Endometrial microvascular endothelial cells (primary cell): ENCODE results near the gene PIK3C3. TPM values are rescaled to one million over a fixed set of nuclear protein-coding genes. Genes with fewer than 3 reads are reported as not detected.

Experiments
- in situ Hi-C: cut with HindIII; loops from 2 replicates; pipeline ENCODE4 v1.10.0; 2017; ENCODE audit warnings: low sequenced_read_pairs, low pct_unique_long_range_greater_than_20kb; ENCODE audit errors: inconsistent ontology term
- total RNA-seq: library from RNA; depleted of rRNA; stranded (reverse); fragments of >200 nt; gene quantifications from one replicate; pipeline ENCODE4 v1.2.3, GENCODE V29; 2015; ENCODE audit errors: inconsistent ontology term

The PIK3C3 gene
- total RNA-seq, result 39.0 TPM

DNA sequence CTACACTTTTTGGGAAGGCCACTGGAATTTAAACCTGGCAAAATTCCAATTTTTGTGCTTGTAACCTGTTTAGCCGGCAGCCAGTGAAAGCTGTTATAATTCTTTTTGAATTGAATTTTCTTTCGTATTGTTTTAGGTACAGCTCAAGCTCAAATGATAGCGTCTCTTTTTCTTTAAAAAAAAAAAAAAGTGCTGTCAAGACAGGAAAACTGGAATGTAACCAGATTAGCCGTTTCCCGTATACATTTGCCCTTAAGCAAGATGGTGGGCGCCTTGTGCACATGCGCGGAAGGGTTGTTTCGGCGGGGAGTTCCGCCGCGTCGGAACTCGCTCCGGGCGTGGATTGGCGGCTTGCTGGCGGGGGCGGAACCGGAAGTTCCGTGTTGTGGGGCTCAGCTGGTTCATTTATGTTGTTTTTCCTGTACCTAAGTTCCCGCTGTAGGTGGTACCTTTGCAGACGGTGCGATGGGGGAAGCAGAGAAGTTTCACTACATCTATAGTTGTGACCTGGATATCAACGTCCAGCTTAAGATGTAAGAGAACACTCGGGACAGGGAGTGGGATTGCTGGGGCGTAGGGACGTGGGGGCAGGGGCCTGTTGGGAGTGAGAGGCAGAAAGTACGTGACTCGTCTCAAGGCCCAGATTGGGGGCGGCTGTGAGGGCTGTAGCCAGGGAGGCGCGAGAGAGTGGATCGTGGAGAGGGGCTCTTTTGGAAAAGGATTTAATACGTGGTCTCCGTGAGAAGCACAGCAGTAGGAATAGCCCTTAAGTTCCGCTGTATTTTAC lies at the start of gene PIK3C3:
PIK3C3 (plus strand) TSS at position 408 of the 787 bp plus-strand sequence; CDS start at position 466, 58 bp downstream.
- in situ Hi-C loops, result no loop called here

DNA sequence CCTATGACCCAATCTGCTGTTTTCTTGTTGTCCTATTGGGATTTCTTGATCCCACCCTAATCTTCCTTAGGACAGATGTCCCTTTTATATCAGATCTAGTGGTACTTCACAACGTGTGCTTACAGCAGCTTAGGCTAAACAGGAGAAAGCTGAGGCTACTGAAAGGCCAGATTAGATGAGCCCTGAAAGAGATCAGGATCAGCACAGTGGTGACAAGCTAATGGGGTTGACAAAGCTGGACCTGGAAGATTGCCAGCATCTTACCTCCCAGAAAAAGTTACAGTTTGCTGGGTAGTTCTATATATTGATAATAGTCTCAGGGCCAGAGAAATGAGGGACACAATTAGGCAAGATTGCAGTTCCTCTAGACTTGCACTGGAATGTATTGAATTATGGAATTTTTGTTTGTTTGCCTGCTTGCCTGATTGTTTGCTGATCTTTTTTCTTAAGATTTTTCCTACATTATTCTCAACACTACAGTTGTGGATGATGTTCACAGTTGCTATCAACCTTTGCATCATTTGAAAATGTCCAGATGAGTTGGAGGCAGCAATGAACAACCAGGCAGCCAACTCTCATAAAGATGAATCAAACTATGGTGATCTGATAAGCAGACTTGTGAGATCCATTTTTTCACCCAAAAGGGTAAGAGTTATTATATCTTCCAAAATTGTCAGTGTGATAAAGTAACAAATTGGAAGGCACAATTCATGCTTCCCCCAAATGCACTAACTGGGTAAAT lies 49.1 kb upstream of the PIK3C3 start:
- in situ Hi-C loops, result no loop called here

DNA sequence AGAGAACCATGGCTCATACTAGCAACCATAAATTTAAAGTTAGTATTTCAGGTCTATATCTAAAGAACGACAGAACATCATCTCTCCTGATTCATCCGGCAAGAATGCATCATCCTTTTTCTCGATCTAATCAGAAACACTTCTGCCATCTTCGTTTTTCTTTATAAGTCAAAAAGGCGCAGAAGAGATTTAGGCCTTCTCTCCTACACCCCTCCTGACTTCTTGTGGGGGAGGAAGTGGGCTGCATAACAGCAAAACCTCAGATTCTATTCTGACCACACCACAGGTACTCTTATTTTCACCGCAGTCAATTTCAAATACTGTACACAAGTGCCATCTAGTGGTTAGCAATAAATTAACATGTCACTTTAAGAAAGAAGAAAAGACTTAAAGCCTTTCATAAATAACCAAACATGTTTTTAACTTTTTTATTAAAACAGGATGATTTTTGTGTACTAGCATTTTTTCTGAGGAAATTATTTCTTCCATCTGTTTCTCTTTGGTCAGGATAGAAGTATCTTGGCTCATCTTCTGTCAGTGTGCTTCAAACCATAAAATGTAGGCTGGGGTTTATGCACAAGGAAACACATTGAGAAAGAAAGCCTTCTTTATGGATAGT lies 48.4 kb upstream of the PIK3C3 start:
- in situ Hi-C loops, result no loop called here

DNA sequence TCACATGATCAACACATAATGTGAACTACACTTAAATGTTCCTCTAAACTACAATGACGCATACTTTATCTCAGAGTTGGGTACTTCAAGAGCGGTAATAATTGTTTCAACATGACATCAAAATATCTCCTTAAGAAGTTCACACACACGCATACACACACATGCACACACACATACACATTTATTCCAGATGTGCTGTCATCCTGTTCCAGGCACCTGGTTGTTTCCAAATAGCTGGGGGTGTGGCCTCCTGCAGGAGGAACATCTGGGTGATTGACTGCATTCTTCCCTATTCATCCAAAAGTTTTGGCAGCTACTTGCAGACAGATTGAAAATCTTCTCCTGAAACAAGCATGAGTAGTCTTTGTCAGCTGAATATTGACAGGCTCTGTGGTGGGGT lies 37.9 kb upstream of the PIK3C3 start:
- in situ Hi-C loops, result no loop called here

DNA sequence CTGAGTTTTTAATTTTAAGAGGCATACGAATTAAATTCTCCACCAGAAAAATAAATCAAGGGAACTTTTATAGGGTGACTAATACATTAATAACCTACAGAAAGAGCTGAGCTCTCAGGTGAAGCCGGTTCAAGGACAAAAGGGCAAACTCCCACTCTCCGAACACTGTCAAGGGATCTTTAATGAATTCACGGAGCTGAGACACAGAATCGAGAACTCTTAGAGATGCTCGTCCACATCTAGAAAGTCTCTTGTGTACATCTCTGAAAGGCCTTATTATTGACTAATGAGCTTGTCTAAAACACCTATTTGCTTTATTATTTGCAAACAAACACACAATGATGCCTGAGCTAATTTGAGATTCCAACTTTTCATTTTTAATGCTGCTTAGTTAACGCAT lies 33.3 kb upstream of the PIK3C3 start:
- in situ Hi-C loops, result no loop called here

DNA sequence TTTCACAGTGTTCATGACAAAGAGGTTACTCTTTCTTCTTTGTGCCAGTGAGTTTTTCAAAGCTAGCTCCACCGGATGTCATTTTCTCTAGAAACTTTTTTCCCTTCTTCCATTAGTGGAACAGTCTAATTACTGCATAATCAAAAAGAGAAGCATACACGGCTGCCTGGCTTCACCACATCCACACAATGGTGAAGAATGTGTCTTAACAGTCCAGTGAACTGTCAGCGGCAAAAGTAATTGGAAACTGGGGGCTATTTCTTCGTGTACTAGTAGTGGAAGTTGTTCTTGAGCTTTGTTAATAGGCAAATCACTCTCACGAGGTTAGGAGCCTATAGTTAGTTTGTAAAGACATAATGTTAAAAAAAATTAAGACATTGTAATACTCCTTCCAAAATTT lies 32.9 kb upstream of the PIK3C3 start:
- in situ Hi-C loops, result no loop called here

DNA sequence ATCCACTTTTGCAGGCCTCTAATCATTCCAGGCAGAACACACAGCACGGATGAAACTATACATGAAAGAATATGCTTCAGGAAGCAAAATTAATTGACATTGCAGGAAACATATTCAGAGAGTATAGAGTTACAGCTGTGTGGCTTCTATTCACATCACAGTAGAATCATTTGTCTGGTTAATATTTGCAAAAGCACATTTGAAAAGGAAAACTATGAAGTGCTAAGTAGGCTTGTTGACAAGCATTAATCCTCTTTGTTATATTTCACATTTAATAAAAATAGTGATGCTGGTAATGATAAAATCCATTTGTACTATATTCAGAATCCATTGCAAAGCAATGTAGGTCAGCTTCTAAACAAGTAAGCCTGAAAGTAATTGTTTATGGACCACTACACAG lies 32.2 kb upstream of the PIK3C3 start:
- in situ Hi-C loops, result no loop called here

DNA sequence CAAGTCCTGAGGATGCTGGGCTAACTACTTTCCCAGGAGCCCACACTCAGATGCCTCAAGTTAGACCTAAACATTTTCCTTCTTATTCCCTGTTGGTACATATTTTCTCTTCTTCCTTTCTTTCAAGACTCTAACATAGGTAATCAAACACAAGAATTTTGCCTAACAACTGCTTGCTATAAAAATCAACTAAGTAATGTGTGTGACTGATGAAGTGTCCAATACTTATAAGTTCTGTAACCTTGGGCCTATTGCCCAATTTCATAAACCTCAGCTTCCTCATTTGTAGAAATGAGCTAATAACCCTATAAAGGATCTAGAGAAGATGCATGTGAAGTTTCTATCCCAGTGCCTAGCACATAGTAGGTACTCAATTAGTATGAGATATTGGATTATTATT lies 31.6 kb upstream of the PIK3C3 start:
- in situ Hi-C loops, result no loop called here

DNA sequence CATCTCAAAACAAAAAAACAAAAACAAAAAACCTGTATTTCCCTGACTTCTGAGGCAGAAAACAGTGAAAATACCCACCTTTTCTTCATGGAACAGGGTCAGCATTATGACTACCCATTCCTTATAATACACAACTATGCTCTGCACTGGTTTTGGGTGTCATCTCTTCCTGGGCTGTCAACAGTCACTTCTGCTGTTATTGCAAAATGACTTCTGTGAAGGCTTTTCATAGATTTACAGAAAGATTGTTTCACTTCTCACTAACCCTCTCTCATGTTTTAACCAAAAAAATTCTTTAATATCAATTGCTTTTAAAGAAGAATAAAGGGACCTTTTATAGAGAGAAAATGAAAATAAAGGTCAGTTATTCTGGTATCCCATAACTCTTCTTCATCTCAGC lies 26.5 kb upstream of the PIK3C3 start:
- in situ Hi-C loops, result no loop called here

DNA sequence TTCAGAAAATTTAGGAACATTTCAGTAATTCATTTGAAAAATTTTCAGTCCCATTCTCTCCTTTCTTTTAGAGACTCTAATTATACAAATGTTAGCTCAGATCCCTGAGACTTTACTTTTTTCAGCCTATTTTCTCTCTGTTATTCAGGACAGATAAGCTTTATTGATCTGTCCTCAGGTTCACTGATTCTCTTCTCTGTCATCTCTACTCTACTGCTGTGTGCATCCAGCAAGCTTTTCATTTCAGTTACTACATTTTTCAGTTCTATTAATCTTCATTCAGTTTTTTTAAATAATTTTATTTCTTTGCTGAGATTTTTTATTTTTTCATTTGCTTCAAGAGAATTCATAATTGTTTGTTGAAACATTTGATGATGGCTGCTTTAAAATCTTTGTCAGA lies 22.1 kb upstream of the PIK3C3 start:
- in situ Hi-C loops, result no loop called here

DNA sequence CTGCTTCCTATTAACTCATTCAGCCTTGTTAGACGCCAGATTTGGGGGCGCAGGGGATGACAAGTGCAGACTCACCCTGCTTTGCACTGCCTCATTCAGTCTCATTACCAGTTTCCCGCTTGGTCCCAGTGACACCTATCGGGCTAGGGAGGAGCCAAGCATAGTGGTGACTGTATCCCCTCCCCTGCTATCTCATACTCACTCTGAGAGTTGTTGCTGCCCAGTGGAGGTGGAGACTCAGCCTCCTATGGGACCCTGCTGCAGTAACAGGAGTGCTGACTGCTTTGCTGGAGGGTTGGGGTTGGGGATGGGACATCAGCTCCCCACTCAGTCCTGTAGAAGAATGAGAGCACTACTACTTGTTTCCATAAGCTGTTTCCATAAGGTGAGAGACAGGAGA lies 21.3 kb upstream of the PIK3C3 start:
- in situ Hi-C loops, result no loop called here

DNA sequence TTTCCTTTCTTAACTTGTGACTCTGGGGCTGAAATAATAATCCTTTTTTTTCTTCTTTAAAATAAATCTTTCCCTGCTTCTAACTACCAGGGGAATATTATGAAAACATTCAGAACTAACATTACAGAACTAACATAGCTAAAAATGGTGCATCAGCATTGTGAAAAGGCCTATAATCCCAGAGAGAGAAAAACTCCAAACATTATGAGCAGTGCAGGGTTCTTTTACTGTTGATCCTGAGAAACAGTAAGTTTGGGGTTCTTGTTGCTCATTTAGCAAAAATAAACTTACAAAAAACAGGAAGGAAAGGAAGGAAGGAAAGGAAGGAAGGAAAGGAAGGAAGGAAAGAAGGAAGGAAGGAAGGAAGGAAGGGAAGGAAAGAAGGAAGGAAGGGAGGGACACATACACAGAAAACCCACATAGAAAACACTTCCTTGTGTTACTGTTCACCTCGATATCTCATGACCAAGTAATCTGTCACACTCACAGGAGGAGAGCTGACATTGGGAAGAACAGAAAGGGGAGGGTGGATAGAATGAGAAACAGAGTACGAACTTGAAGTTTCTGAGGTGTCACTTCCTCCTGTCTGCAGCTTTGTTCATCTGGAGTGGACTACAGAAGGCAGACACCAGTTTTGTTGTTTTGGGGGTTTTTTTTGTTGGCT lies 18.4 kb upstream of the PIK3C3 start:
- in situ Hi-C loops, result no loop called here

DNA sequence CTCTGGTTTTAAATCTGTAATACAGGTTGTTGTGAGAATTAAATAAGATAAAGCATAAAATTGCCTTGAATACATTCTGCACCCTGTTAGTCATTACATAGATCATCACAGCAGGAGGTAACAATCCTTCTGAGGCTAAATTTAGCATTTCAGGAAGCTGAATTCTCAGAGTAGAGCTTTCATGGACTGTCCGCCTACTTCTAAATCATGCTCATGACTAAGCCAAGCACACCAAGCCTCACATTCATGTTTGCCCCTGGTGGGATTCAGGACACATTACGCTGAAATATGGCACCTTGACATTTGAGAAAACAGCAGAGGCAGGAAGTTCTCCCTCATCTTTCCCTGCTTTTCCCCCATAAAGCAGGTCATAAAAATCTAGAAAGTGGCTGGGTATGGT lies 16.6 kb upstream of the PIK3C3 start:
- in situ Hi-C loops, result no loop called here

DNA sequence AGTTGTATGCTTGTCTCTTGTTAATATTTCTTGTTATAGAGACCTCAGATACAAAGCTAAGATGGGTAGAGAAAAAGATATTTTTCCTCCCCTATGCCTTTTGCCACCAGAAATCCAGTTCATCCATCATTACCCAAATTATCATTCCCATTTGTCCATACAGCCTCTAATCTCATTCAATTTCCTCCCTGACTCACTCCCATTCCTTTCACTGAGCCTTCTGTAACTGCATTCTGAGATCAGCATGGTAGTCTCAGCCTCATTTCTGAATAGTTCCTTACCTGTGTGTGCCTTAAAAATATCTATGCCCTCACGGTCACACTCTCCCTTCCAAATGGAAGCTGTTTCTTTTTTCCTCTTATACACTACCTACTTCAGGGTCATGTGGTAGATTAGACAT lies 15.7 kb upstream of the PIK3C3 start:
- in situ Hi-C loops, result no loop called here

DNA sequence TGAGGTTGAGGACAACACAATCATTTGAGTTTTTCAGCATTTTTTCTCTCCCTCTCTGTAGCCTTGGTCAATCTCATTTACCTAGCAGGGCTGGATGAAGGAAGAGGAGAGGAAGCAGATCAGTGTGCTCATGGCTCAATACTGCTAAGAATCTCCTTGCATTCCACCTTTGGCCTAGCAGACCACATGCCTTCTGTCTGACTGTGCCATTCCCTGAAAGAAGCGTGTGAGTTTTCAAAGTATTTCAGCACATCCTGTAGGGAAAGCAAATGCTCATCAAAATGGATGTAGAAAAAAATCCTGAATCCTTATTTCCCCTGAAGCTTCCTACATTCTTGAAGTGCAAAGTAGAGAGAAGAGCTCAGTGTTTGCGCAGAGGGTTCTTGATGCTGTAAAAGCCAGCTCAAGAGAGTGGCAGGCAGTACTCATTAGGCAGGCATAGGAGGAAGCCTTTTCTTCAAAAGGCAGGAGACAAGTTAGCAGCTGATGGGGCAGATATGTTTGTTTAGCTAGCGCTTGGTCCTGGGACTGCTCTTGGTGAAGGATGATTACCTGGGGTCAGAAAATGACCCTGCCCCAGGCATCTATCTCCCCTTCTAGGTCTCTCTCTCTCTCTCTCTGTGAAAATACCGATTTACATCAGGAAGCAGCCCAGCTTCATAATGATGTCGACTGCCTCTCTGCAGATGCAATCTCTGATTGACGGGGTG lies 14.4 kb upstream of the PIK3C3 start:
- in situ Hi-C loops, result no loop called here

DNA sequence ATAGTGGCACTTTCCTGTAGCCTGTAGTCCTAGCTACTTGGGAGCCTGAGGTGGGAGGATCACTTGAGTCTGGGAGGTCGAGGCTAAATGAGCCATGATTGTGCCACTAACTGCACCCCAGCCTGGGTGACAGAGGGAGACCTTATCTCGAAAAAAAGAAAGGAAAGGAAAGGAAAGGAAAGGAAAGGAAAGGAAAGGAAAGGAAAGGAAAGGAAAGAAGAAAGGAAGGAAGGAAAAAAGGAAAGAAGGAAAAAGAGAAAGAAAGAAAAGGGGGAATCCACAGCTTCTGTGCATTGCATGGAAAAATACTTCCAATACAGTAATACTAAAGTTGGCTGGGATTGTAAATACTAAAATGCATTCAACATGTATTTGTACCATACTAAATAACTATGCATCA lies 12.8 kb upstream of the PIK3C3 start:
- in situ Hi-C loops, result no loop called here

DNA sequence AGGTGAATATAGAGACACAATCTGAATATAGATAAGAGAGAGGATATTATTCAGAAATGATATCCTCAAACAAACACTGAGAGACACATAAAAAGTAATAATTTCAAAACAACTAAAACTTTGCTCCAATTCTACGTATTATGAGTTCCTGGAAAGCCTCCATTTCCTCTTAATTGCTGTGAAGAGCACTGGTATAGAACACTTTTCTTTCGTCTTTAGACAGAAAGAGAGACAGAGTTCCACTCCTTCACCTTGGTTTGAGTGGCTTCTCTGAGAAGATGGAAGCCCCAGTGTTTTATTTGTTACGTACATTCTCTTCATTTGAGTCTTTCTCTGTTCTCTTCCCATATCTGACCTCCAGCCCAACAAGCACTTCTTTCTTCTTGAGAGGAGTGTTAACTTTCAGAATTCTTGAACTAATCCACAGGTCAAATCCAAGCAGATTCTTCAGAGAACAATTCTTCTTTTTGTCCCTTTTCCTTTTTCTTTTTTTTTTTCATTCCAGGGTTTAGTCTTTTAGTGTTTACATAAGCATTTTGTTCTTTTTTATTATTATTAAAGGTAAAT lies 6.4 kb upstream of the PIK3C3 start:
- in situ Hi-C loops, result no loop called here

DNA sequence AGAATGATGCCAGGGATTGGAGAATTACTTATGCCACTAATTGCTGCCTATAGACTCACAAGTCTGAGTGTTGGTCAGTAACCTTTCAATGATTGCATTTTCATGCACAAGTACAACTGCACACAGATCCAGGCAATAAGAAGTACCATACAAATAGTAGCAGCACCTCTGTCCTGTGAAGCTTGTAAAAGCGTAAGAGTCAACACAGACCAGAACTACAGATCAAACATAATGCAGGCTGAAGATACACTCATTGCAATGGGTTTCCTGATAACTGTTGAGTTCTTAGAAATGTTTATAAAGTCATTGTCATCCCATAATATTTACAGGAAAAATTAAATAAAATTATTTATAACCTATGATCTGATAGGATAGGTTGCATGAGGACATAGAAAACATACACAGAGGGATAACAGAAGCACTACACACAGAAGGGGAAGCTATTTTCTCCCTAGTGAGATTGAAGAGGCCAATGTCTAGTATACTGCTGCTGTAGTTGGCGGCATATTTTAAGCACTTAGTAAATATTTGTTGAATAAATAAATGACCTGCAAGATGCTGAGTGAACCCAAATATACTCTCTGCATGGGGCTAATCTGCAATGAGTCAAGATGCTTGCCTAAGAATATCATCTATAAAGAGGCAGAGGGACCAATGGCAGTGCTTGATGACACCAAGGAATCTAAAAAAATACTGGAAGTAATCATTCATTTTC lies 5.7 kb upstream of the PIK3C3 start:
- in situ Hi-C loops, result no loop called here
